8988T (cell line): ENCODE measurements around the gene EIF2S1.
"Not testable (repeated sequence)": the region's sequence is repeated elsewhere in the genome, so short reads cannot be mapped to it uniquely, and the experiment has no call there.

Experiments used
- DNase-seq: peaks from one replicate; pipeline ENCODE4 v3.0.0; 2011

The EIF2S1 gene

GRCh38 chr14:67359775-67360469, at the start of gene EIF2S1, which contains the start of gene ATP6V1D:
EIF2S1 (plus strand) TSS chr14:67360328; CDS start chr14:67364768, 4,440 bp downstream.
ATP6V1D (minus strand) TSS chr14:67359804; CDS start chr14:67359698, 106 bp downstream.
- DNase-seq: peak; percentile 66

GRCh38 chr14:67311868-67312267, 48.3 kb upstream of the EIF2S1 start:
- no peak for DNase-seq

- no peak for DNase-seq
Measured at GRCh38 chr14:67313153-67313552, 47.0 kb upstream of the EIF2S1 start.

GRCh38 chr14:67317822-67318221, 42.3 kb upstream of the EIF2S1 start:
- DNase-seq: no peak

GRCh38 chr14:67319142-67319541, 41.0 kb upstream of the EIF2S1 start:
- no peak for DNase-seq

- DNase-seq: not testable (repeated sequence)
Measured at GRCh38 chr14:67329666-67330065, 30.5 kb upstream of the EIF2S1 start.

GRCh38 chr14:67331368-67332125, 28.6 kb upstream of the EIF2S1 start:
- no peak for DNase-seq

- no peak for DNase-seq
Measured at GRCh38 chr14:67332468-67332867, 27.7 kb upstream of the EIF2S1 start.

GRCh38 chr14:67335781-67336180, 24.3 kb upstream of the EIF2S1 start:
- DNase-seq: no peak

- DNase-seq: not testable (repeated sequence)
Measured at GRCh38 chr14:67341231-67341630, 18.9 kb upstream of the EIF2S1 start.

- no peak for DNase-seq
Measured at GRCh38 chr14:67343601-67344230, 16.4 kb upstream of the EIF2S1 start.

- no peak for DNase-seq
Measured at GRCh38 chr14:67345583-67345982, 14.5 kb upstream of the EIF2S1 start.

GRCh38 chr14:67352055-67352454, 8.1 kb upstream of the EIF2S1 start:
- DNase-seq: no peak

- DNase-seq: no peak
Measured at GRCh38 chr14:67357186-67357968, 2.8 kb upstream of the EIF2S1 start.

GRCh38 chr14:67357969-67358354, 2.2 kb upstream of the EIF2S1 start:
- no peak for DNase-seq

- no peak for DNase-seq
Measured at GRCh38 chr14:67358924-67359774, 979 bp upstream of the EIF2S1 start.

GRCh38 chr14:67360470-67361206, 510 bp downstream of the EIF2S1 start:
- peak; percentile 27 for DNase-seq

GRCh38 chr14:67365476-67365875, 5.3 kb downstream of the EIF2S1 start:
- no peak for DNase-seq

GRCh38 chr14:67370830-67371229, 10.7 kb downstream of the EIF2S1 start:
- no peak for DNase-seq

GRCh38 chr14:67371247-67372148, 11.4 kb downstream of the EIF2S1 start:
- DNase-seq: no peak
